ENCODE results near the gene HABP2.

GRCh38 chr10:113522460-113522859, 30.4 kb upstream of the HABP2 start:
- no peak for TF ChIP-seq CTCF (IDR thresholded peaks at IDR 0.05; ENCODE audit: insufficient read depth, low read depth, low read length)
- TF ChIP-seq EZH2 (IDR thresholded peaks at IDR 0.05; ENCODE audit: insufficient read depth, low read length), result no peak

Measured in astrocyte (in vitro differentiated cells and primary cell).